GM18867 (cell line): Measurements from ENCODE around the gene ARHGAP15.
"Not testable (repeated sequence)": the region's sequence is repeated elsewhere in the genome, so short reads cannot be mapped to it uniquely, and the experiment has no call there.

Source experiments
- ATAC-seq: cut with Tn5 transposase; IDR thresholded peaks from one replicate; pipeline ENCODE4 v1.9.1; 2021; ENCODE audit warnings: mild to moderate bottlenecking, moderate library complexity; ENCODE audit not compliant: unreplicated experiment

ARHGAP15 gene

DNA sequence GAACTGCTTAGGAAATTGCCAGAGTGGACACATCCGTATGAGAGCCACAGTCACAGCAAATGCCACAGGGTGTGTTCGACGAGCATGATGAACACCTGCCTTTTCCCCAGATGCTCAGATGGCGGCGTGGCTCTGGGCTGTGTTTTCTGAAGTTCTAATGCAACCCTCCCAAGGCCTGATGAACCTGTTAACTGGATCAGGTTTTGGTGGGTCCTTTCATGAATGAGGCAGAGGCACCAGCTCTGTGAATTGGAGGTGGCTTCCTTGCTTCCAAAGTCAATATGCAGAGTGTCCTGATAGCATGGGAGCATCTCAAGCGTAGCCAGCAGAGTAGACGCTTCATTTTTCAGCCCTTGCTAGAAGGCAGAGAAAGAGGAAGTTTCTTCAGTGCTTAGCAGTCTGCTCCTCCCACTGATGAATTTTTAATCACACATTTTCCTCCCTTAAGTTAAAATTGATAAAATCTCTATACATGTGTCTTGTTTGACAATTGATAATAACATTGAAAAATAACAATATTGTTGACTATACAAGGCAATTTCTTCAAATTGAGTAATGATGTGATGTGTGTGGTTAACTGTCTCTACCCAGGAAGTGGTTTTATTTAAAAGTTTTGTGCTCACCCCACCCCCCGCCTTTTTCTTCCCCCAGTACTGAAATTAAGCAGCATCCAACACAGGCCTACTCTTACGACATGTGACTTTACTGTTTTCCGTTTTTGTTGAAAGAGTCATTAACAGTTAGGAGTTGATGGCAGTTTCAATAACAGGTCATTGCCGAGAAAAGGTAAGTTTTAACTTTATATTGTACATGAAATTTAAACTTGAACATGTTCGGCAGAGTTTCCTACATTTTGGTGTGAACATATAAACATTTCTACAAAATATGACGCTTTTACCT is at the start of gene ARHGAP15:
TSS of gene ARHGAP15 (plus strand) at position 739 of the 900 bp plus-strand sequence.
- peak; percentile 93 for ATAC-seq

GRCh38 chr2:143081616-143082015 is 47.6 kb upstream of the ARHGAP15 start:
- ATAC-seq, result no peak

GRCh38 chr2:143083636-143084035 is 45.6 kb upstream of the ARHGAP15 start:
- ATAC-seq, result peak; percentile 46

DNA sequence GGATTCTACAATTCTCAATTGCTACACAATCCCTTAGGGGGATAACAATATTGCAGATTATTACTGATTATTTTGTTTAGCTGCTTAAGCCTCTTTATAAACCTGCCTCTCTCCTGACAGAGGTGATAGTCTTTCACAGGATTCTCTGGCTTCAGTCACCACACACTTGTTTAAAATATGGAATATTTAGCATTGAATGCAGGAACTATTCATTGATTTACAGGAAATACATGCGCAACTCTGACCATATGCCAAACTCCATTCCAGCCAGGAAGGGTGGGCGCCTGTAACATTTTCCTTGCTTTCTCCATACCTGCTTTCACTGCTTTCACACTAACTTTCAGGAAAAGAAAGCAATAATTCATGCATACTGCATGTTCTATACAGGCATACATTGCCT is 44.8 kb upstream of the ARHGAP15 start:
- no peak for ATAC-seq

GRCh38 chr2:143085125-143085784 is 44.0 kb upstream of the ARHGAP15 start:
- peak; percentile 76 for ATAC-seq

DNA sequence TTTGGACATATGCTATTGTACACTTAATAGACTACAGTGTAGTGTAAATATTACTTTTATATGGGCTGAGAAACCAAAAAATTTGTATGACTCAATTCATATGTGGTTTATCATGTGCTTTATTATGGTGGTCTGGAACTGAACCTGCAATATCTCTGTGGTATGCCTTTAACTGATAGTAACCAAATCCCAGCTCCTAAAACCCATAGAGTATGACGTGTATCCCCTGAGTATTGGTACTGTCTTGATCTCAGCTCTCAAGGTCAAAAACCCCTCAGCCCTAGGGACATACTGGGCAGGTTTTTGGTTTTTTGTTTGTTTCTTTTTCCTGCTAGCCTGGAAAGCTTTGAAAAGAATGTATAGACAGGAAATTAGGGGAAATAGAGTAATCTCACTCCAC is 42.2 kb upstream of the ARHGAP15 start:
- ATAC-seq, result no peak

GRCh38 chr2:143088388-143088787 is 40.8 kb upstream of the ARHGAP15 start:
- ATAC-seq, result no peak

- not testable (repeated sequence) for ATAC-seq
Measured at GRCh38 chr2:143089520-143089919, 39.7 kb upstream of the ARHGAP15 start.

DNA sequence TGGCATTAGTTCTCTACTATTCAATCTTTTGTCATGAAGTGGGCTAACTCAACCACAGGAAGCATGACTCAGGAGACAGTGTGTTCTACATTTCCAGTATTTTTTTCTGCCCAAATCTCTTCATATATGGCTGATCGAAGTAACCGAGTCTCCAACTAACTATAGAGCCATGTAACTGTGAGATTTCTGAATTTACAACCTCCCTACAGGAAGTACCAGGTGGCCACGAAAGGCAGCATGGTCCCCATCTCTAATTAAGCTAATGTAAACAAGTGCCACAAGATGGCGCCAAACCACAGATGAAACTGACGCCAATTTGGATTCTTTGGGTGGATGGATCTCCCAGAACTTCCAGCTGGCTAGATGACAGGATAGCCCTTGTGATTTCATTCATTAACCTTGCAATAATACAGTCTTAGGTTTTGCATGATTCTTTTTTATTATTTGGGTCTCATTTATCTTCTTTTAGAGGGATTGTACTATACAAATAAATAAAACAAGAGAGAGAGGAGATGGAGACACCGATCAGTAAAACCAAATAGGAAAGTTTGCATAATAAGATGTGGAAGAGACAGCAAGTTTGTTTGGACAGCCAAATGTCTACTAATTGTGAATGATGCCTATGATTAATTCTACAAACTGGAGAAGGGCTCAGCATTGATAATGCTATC is 18.3 kb upstream of the ARHGAP15 start:
- peak; percentile 89 for ATAC-seq

DNA sequence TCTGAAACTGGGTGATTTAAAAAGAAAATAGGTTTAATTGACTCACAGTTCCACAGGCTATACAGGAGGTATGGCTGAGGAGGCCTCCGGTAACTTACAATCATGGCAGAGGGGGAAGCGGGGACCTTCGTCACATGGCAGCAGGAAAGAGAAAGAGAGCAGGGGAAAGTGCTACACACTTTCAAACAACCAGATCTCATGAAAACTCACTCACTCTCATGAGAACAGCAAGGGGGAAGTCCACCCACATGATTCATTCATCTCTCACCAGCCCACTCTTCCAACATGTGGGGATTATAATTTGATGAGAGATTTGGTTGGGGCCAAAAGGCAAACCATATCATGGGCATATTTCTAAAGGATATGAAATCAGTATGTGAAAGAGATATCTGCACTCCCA is 12.0 kb upstream of the ARHGAP15 start:
- ATAC-seq, result no peak

DNA sequence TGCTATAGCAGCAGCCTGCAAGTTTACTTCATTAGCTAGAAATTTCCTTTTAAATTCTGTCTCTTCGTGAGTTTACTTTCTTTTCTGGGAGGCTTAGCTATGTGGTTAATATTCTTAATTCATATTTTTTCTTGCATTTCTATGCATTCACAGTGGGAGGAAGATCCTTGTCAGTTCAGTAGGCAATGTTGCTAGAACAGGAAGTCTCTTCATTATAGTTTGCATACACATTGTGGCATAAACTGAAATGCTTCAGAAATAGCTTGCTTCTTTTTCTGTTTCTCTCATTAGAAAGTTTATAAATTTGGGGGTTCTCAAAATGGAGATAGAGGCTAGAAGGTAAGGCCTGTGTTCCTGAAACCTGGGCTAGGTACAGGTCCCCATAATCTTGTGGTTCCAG is 8.1 kb upstream of the ARHGAP15 start:
- peak; percentile 82 for ATAC-seq

DNA sequence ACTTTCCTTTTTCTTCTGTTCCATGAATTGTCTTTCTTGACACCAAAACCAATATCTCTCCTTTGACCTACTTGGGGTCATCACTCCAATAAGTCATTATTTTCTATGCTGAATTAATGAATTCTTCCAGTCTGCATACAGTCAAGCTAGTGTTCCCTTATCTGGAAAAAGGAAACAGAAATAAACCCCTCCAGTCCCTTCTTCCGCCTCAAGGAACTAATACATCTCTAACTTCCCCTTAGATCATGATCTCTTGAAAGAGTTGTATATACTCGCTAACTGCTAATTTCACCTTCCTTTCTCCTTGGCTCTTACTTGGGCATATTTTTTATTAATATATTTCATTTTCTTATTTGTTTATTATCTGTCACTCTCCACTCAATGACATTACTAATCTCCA is 7.3 kb upstream of the ARHGAP15 start:
- ATAC-seq, result no peak

DNA sequence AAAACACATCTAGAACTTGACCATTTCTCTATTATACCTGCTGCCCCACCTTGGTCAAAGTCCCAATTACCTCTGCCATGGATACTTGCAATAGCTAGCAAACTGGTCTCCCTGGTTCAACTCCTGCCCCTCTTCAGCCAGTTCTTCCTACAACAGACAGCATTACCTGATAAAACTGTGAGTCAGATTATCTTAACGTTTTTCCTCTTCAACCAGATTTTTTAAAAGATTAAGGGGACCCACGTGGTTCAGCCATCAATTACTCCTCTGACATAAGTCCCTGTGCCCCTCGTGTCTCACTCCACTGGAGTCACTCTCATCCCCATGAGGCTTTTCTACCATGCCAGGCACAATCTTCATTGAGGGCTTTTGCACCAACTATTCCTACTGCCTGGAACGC is 5.3 kb upstream of the ARHGAP15 start:
- ATAC-seq, result no peak

GRCh38 chr2:143124445-143124844 is 4.8 kb upstream of the ARHGAP15 start:
- no peak for ATAC-seq

GRCh38 chr2:143125717-143126116 is 3.5 kb upstream of the ARHGAP15 start:
- ATAC-seq, result no peak

- no peak for ATAC-seq
Measured at GRCh38 chr2:143132355-143132754, 3.1 kb downstream of the ARHGAP15 start.

DNA sequence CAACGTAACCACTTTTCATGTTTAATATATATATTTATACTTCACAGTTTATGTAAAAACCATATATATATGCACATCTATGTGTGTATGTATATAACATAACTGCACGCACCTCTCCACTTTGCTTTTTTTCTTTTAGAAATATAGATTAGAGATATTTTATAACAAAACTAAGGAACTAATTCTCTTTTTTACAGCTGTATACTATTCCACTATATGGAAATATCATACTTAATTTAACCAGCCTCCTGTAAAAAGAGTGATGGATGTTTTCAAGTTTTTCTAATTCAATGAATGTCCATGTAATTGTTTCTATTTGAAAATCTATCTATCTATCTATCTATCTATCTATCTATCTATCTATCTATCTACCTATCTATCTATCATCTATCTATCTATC is 4.6 kb downstream of the ARHGAP15 start:
- ATAC-seq, result no peak

- no peak for ATAC-seq
Measured at GRCh38 chr2:143138292-143138691, 9.1 kb downstream of the ARHGAP15 start.

DNA sequence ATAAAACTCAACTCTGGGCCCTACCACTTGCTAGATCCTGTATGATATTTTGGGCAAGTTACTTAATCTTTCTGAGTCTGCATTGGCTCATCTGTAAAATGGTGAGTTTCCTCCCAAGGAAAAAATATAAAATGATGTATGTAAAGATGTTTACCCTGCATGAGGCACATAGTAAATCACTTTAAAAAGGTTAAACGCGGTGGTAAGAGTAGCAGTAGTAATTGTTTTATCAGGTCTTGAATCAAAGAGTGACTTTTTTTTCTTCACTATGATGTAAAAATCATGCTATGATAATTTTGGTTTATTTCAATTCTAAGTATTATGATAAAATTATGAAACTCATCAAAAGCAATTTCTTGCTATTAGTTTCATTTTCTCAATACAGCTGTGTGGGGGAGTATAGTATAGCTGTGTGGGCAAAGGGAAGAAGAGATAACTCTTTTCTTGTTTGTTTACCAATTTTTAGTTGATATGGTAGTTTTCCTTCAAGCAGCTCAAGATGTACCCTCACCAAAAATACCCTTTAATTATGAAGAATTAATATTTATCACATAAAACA is 10.7 kb downstream of the ARHGAP15 start:
- ATAC-seq, result peak; percentile 38

- ATAC-seq, result peak; percentile 80
Measured at GRCh38 chr2:143140864-143141661, 11.8 kb downstream of the ARHGAP15 start.
